BE2C (cell line): Measurements from ENCODE around the gene ANKRD60. TPM values are rescaled to one million over a fixed set of nuclear protein-coding genes. Genes with fewer than 3 reads are reported as not detected.
A peak's percentile ranks its signal among the peaks of the same experiment; 100 is the strongest.

Source experiments
- DNase-seq: peaks from one replicate; pipeline ENCODE4 v3.0.0-alpha.2; 2020
- H3K27me3 ChIP-seq: fragments of 250-450 bp; sonication (Bioruptor Pico); 2 replicates; pipeline ENCODE4 v1.5.1; 2020; ENCODE audit warnings: mild to moderate bottlenecking
- H3K36me3 ChIP-seq: fragments of 250-450 bp; sonication (Bioruptor Pico); 2 replicates; pipeline ENCODE4 v1.5.1; 2020; ENCODE audit warnings: mild to moderate bottlenecking
- H3K4me1 ChIP-seq: fragments of 250-450 bp; sonication (Bioruptor Pico); 2 replicates; pipeline ENCODE4 v1.5.1; 2020
- H3K4me3 ChIP-seq: 2 replicates; pipeline ENCODE4 v1.5.1; 2011; ENCODE audit warnings: low read depth, low read length
- H3K9me3 ChIP-seq: fragments of 250-450 bp; sonication (Bioruptor Pico); 2 replicates; pipeline ENCODE4 v1.5.1; 2020
- polyA plus RNA-seq: library from polyadenylated mRNA; unstranded; fragments of >200 nt; gene quantifications from one replicate; pipeline ENCODE4 v1.2.1, GENCODE V29; 2012; ENCODE audit warnings: low read depth, missing spikeins; ENCODE audit not compliant: insufficient read length, insufficient read depth
- TF ChIP-seq, protein P1 (sequence below): IDR thresholded peaks from 2 replicates; pipeline ENCODE4 v1.5.1; 2012; ENCODE audit warnings: mild to moderate bottlenecking, low read depth, low read length

Gene ANKRD60
- not detected for polyA plus RNA-seq

GRCh38 chr20:58228484-58229197, at the start of gene ANKRD60:
Gene ANKRD60 (minus strand): TSS chr20:58228653. CDS start chr20:58228653, 0 bp downstream.
- H3K9me3 ChIP-seq = no peaks in the 10 kb centered on the region
- peak within 1 kb of the TSS; percentile 56 for H3K4me3 ChIP-seq
- H3K4me1 ChIP-seq = no peaks in the 10 kb centered on the region
- TF ChIP-seq, protein P1, sequence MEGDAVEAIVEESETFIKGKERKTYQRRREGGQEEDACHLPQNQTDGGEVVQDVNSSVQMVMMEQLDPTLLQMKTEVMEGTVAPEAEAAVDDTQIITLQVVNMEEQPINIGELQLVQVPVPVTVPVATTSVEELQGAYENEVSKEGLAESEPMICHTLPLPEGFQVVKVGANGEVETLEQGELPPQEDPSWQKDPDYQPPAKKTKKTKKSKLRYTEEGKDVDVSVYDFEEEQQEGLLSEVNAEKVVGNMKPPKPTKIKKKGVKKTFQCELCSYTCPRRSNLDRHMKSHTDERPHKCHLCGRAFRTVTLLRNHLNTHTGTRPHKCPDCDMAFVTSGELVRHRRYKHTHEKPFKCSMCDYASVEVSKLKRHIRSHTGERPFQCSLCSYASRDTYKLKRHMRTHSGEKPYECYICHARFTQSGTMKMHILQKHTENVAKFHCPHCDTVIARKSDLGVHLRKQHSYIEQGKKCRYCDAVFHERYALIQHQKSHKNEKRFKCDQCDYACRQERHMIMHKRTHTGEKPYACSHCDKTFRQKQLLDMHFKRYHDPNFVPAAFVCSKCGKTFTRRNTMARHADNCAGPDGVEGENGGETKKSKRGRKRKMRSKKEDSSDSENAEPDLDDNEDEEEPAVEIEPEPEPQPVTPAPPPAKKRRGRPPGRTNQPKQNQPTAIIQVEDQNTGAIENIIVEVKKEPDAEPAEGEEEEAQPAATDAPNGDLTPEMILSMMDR = no peak
- peaks cover 5% of the 10 kb centered on the region; the same call in 1 of the 2 replicates for H3K27me3 ChIP-seq
- peak; percentile 66 for DNase-seq
- no peaks in the 10 kb centered on the region for H3K36me3 ChIP-seq

- peak overlapping the region; percentile 16 for H3K4me3 ChIP-seq
- H3K9me3 ChIP-seq = no peaks in the 10 kb centered on the region
- no peaks in the 10 kb centered on the region for H3K36me3 ChIP-seq
- peak; percentile 46 for DNase-seq
- peaks cover 24% of the 10 kb centered on the region for H3K4me1 ChIP-seq
- H3K27me3 ChIP-seq = no peaks in the 10 kb centered on the region
- TF ChIP-seq, protein P1 = no peak
Measured at GRCh38 chr20:58277578-58278472, 49.4 kb upstream of the ANKRD60 start.

DNA sequence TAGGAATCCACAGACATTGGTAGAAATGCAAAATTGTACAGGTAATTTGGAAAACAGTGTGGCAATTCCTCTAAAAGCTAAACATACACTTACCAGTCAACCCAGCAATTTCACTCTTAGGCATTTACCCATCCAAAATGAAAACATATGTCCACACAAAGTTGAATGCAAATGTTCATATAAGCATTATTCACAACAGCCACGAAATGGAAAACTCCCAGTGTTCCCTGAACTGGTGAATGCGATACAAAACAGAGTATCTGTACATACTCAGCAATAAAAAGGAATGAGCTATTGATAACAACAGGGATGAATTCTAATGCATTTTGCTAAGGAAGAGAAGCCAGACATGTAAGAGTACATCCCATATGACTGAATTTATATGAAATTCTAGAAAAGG, 48.7 kb upstream of the ANKRD60 start:
- peaks cover 26% of the 10 kb centered on the region for H3K4me1 ChIP-seq
- H3K4me3 ChIP-seq = no peak overlapping the region
- H3K27me3 ChIP-seq = no peaks in the 10 kb centered on the region
- no peaks in the 10 kb centered on the region for H3K9me3 ChIP-seq
- H3K36me3 ChIP-seq = no peaks in the 10 kb centered on the region
- TF ChIP-seq, protein P1 = no peak
- DNase-seq = no peak

DNA sequence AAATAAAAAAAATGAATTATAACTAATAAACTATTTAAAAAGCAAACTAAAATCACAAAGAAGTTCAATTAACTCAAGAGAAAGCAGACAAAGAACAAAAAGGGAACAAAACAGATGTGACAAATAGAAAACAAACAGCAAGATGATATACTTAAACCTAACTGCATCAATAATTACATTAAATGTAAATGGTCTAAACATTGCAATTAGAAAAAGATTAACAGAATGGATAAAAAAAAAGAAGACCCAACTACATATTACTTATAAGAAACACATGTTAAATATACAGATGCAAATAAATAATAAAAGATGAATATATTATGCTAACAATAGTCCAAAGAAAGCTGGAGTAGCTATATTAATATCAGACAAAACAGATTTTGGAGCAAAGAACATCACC, 45.9 kb upstream of the ANKRD60 start:
- Histone ChIP-seq H3K4me3 (no peak overlapping the region), H3K27me3 (no peaks in the 10 kb centered on the region), H3K4me1 (peaks cover 31% of the 10 kb centered on the region), H3K36me3 (no peaks in the 10 kb centered on the region), H3K9me3 (no peaks in the 10 kb centered on the region)
- TF ChIP-seq, protein P1 = no peak
- DNase-seq = no peak

- Histone ChIP-seq H3K36me3 (peaks cover 5% of the 10 kb centered on the region; the same call in 1 of the 2 replicates), H3K27me3 (no peaks in the 10 kb centered on the region), H3K4me3 (peak overlapping the region; percentile 33), H3K9me3 (no peaks in the 10 kb centered on the region), H3K4me1 (peaks cover 22% of the 10 kb centered on the region)
- DNase-seq = peak; percentile 66
- TF ChIP-seq, protein P1 = no peak
Measured at GRCh38 chr20:58271606-58272351, 43.3 kb upstream of the ANKRD60 start.
